Fibroblast of skin of left biceps (primary cell): ENCODE results near the gene PCARE.
"Not testable (repeated sequence)": the region's sequence is repeated elsewhere in the genome, so short reads cannot be mapped to it uniquely, and the experiment has no call there.

ENCODE experiments used
- DNase-seq, 2 experiments: peaks; one replicate each; pipeline ENCODE4 v3.0.0-alpha.2; 2013; ENCODE audit warnings: low read depth in 2 of 2

Gene PCARE

DNA sequence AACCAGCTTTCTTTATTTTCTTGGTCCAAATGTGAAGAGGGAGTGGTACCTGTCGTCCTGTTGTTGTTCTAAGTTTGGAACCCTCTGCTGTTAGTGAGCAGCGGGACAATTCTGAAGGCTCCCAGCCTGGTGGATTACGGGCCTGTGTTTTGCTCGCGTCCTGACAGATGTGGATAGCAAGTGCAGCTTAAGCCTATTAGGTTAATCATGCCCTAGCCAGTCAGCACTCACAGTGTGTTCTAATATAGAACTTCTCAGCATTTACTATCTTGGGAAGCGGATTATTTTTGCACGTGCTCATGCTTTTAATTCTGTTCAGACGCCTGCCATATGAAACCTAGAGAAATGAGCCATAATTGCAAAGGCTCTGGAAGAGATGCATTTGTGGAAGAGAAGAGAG is at the start of gene PCARE:
PCARE (minus strand) TSS at position 113 of the 400 bp plus-strand sequence. CDS start 262 bp downstream, outside the sequence.
- DNase-seq: no peak

DNA sequence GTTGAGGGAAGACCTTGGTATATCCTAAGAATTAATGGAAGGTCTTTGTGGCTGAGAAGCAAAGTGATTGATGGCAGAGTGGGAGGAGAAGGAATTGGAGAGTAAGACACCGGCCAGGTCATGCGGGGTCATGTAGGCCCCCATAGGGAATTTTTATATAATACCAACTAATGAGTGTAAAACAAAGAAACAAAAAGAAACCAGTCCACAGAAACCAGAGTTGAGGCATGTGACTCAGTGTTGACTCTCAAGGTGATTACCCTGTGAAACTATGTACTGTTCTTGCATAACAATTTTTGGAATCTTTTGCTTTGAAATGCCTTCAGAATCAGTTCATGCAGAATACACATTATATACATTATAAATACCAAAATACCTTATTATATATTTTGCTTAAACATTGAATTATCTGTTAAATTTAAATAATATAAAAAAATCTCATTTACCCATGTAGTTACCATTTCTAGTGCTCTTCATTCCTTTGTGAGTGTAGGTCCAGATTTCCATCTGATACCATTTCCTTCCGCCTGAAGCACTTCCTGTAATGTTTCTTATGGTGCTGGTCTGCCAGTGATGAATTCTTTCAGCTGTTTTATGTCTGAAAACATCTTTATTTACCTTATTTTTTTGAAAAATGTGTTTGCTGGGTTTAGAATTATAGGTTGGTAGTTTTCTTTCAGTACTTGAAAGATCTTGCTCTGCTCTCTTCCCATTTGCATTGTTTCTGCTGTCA is 49.5 kb upstream of the PCARE start:
- DNase-seq: peak; percentile 51 to 66

DNA sequence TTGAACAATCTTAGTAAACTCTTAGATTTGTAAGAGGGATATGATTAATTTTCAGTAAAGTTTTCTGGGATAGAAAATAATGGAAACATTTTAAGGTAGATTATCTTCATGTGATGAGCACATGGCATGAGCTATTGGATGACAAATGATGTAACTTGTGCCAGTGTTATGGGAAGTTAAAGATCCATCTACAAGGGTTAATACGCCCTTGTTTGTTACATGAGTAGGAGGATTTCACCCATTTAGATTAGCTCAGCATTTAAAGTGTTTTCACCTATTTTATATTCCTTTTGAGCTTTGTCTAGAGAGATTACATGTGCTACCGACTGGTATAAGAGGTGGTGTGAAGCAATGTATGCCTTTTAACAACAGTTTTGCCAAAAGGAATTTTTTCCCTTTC is 46.5 kb upstream of the PCARE start:
- DNase-seq: no peak

DNA sequence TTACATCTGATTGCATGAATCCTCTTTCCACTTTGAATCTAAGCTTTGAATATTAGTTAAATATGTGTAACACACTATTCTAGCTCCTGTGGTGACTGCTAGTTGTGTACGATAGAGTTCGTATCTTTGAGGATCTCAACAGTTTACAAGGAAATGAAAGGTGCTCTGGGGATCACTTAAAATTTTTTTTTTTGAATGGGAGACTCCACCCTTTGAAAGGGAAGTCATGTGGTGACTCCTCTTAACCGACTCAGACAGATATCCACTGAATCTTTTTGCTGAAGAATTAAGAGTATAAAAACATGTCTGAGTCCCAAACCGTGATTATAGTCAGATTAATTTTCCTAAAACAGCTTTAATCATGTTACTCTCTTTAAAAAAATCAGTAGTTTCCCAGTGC is 44.9 kb upstream of the PCARE start:
- no peak for DNase-seq

DNA sequence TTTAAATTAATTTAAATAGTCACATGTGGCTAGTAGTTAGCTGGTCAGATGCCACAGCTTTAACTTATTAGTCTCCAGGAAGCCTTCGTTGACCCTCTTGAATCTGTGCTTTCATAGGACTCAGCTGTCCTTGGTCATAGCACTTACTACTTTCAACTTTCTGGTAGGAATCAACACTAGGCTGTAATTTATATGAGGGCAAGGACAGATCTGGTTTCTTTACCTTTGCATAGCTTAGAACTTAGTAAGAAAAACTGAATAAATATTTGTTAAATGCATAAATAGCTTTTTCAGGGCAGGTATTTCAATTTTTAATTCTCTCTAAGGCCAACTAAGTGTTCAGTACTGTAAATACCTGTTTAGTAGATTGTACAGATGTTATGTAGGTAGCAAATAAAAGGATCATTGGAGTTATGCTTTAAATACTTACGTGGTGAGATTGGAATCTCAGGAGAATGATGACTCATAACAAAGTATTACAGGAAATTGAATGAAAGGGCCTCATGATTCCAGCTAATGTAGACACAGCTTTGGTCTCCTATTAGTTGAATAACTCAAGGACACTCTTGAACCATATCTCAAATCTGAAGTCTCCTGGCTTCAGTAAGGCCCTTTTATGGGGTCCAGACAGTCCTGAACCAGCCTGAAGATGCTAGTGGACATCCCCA is 43.4 kb upstream of the PCARE start:
- peak in 1 of 2 experiments; percentile 41 for DNase-seq

DNA sequence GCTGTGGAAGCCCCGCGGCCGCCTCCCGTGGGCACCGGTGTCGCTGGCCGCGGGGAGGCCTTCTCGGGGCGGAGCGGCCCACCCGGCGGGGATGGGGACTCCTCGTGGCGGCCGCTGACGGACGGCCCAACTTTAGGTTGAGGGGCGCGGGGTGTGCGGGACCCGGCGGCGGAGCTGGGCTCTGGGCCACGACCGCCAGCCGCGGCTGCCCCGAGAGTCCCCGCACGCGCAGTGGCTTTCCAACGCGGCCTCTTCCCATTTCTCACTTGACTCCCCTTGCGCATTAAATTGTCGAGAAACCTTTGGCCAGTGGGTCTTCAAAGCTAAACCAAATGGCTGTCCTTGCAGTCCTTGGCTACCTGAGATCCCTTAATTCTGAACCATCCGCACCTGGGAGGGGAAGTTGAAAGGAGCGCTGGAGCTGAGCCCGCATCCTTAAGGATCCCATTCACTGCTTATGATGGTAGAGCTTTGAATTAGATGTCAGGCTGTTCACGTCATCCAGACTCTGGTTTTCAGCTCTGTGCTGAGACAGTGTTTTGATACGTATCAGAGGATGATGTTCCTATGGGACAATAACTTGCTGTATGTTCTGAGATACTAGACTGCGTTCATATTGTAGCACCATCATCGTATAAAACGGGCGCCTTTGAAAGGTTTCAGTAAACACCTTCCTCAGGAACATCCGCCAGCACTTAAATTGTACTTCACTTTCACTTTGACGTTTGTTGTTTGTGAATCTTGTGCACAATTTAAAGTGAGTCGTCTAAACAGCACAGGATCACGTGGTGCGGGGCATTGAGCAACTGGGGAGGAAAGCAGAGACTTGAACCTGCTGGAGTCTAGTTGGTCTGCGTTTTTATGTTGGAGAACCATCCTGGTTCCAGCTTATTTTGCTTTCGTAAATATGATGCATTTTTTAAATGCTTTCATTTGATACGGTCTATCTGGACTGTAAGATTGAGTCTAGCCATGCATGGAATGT is 41.8 kb upstream of the PCARE start:
- DNase-seq: no peak

DNA sequence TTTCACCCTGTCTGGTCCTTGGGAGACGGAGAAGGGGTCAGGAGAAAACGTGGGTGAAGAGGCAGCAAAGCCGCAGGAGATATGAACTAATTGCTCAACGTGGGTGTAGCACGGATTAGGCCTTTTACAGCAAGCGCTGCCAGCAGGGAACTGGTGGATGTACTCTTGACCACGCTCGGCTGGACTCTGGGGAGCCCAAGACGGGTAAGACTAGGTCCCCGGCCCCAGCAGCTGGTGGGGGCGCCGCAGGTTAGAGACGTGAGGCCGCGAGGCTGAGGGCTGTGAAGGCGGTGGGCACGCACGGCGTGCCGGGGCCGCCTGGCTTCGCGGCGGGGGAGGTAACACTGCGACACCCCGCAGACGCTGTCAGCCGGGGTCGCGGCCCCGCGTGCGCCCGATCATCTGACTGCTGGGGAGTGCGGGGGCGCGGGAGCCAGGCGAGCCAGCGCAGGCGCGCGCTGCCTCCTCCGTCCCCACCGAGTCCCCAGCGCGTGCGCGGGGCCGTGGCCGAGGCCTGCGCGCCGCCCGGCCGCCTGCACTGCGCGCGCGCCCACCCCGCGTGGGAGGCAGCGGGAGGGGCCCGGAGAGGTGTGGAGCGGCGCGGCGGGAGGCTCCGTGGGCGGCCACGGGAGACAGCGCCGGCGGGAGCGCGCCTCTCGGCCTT is 40.8 kb upstream of the PCARE start, which contains the start of gene CLIP4:
CLIP4 (plus strand) TSS at position 470 of the 664 bp plus-strand sequence. CDS start 5,974 bp downstream, outside the sequence.
- DNase-seq: no peak

DNA sequence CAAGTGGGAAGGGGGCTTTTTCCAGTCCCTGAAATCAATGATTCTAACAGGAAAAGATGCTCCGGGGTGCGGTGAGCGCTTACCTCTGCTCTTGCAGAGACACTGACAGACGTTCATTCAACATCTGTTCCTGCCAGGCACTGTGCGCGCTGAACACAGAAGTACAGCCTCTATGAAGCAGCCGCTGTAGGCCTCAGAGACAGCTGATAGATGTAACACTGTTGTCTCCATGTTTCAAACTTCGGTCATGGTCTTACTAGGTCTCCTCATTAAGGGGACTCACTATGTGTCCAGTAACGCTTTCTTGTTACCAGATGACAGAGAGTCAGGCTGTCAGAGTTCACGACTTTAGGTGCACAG is 40.2 kb upstream of the PCARE start:
- DNase-seq: no peak

DNA sequence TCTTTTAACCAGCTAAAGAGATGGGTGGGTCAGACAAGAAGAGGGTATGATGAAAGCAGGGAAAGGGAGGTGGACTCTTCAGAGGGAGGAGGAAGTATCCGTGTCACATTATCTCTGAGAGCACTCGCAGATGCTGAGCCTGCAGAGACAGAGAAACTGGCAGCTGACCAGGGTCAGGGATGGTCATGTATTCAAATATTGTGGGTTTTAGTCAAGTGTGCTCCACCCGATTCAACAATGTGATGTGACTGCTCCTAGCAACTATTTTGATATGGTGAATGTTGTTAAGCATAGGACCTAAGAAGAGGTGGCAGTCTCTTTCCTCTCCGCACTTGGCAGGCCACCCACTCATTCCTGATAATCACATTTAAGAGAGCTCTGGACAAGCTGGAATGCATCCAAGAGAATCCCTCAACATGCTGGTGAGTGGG is 39.6 kb upstream of the PCARE start:
- no peak for DNase-seq

DNA sequence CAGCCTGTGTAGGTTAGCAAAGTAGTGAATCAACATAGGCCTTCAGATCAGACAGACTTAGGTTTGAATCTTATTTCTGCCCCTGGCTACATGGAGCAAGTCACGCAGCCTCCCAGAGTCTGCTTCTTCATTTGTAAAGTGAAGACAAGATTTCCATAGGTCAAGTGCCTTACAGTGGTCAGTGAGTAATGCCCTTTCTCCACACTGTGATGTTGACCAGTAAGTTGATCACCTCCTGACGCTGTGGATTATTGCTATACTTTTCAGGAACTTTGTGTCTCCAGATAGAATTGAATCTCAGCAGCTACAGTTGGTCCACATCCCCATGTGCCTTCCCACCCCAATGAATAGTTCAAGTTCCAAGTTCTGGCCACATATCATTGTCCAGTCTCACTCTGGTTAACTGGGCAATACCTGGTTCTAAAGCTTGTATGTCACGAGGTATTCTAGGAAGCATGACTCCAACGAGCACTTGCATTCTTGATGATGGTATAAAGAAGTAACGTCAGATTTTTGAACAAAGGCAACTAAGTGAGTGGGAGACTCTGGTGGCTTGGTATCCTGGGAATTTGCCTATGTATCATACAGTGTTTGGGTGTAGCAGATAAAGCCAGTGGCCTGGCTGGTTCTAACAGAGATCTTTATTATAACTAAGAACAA is 38.8 kb upstream of the PCARE start:
- DNase-seq: no peak

DNA sequence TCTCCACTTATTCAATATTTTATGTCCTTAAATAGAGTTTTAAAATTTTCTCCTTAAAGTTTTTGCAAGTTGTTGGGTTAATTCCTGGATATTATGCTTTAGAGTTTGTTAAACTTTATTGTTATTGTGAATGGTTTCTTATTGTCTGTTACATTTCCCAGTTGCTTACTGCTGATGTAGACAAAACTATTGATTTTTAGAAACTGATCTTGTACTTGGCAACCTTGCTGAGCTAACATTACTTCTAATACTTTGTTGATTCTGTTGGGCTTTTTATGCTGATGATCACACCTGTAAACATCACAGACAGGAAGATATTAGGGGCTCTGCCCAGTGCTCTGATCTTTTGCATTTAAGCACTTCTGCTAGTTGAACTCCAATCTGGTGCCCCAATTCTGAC is 38.1 kb upstream of the PCARE start:
- DNase-seq: no peak

DNA sequence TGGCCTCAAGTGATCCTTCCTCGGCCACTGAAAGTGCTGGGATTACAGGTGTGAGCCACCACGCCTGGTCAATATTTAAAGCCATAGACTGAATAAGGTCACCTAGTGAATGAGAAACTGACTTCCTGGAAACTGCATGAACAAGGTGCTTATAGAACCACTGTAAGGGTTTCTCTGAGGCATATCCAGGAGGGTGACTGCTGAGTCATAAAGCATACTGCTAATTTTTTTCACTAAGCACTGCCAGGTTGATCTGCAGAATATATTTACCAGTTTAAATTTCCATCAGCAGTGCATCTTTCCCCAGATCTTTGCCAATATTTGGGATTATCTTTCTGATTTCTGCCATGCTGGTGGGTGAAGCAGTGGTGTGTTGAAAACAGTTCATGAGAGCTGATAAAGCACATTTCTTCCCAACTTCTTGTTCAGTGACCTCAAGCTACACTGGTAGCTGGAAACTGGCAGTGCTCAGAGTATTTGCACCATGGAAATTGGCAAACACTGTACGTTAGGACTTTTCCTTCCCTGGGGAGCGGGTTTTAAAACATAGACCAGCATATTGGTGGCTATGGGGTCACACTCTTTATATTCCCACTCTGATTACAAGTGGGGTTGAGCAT is 36.7 kb upstream of the PCARE start:
- no peak for DNase-seq

DNA sequence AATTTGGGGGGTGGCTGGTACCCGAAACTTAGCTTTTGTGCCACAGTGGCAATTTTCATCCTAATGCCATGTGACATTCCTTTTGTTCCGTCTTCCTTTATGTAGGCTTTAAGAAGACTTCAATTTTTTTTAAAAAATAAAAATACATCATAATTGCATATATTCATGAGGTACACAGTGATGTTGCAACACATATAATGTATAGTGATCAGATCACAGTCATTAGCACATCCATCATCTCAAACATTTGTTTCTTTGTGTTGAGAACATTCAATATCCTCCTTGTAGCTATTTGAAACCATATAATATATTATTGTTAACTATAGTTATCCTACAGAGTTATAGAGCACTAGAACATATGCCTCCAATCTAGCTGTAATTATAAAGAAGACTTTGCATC is 34.9 kb upstream of the PCARE start:
- no peak for DNase-seq

DNA sequence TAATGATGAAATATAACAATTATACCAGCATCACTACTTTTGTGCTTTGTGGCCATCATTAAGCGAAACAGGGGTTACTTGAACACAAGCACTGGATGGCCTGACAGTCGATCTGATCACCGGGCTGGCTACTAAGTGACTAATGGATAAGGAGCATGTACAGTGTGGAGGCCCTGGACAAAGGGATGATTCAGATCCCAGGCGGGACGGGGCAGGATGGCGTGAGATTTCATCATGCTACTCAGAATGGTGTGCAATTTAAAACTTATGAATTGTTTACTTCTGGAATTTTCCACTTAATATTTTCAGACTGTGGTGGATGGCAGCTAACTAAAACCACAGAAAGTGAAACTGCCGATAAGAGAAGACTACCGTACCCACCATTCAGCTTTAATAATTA is 33.9 kb upstream of the PCARE start:
- peak; percentile 53 to 58 for DNase-seq

DNA sequence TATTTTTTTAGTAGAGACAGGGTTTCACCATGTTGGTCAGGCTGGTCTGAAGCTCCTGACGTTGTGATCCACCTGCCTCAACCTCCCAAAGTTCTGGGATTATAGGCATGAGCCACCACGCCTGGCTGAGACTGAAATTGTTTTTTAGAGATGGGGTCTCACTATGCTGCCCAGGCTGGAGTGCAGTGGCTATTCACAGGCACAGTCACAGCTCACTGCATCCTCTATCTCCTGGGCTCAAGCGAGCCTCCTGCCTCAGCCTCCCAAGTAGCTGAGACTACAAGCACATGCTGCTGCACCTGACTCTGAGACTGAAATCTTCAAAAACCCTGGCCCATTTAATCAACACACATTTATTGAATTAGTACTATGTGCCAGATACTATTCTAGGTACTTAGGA is 33.2 kb upstream of the PCARE start:
- not testable (repeated sequence) for DNase-seq

DNA sequence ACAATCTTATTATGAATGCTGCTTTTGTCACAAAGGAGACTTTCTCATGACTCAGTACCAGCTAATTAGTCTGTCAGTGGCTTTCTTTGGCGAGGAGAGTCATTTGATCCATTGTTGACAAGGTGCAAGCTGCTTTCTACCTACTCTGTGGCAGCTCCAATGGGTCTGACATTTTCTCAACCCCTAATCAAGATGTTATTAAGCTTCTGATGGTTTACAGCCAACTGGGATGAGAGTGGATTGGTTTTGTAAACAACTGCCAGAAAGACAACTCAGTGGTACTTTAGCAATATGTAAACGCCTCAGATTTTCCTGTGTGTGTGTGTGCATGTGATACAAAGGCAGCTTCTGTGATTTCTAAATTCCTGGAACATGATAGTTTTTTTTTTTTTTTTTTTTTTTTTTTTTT is 32.7 kb upstream of the PCARE start:
- DNase-seq: no peak

DNA sequence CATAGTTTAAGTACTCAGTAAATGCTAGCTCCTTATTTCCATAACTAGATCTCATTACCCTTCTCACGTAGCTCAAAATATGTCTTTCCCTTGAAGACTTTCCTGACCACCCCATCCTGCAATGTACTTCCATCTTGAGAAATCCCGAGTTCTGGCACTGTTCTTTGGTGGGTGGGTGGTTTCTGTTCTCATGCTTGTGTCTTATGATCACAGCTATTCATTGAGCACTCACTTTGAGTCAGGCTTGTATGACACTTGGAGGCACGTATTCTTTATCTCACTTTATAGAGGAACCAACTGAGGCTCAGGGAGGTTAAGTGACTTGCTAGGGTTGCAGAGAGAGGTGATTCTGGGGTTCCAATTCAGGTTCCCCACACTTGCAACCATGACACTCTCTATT is 31.9 kb upstream of the PCARE start:
- DNase-seq: no peak

DNA sequence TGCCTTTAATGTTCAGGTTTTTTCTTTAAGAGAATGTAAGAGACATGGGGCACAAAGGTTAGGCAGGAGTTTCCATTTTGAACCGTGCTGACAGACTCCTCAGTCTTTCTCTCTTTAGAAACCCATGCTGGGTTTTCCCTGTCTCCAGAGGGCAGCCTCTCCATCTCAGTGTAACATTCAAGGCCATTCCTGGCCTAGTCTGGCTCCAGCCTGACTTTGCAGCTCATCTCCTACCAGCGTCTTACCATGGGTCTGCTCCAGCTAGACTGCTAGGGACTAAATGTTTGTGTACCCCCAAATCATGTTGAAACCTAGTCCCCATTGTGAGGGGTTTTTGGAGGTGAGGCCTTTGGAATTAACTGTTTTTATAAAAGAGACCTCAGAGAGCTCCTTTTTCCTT is 31.1 kb upstream of the PCARE start:
- DNase-seq: no peak

DNA sequence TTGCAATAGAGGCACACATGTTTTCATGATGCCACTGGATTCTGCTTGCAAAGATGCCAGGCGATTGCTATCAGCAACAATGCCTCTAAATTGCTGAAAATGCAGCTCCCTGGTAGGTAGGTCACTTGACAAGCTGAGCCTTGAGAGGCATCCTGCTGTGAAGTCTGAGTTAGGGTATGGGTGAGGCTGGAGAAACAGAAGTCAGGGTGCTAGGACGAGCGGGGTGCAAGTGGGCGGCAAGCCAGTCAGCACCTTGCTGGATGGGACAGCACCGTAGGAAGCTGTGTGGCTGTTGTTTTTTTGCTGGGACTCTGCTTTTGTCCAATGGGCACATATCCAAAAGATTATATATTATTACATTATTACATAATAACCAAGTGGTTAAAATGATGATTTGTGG is 30.4 kb upstream of the PCARE start:
- no peak for DNase-seq

DNA sequence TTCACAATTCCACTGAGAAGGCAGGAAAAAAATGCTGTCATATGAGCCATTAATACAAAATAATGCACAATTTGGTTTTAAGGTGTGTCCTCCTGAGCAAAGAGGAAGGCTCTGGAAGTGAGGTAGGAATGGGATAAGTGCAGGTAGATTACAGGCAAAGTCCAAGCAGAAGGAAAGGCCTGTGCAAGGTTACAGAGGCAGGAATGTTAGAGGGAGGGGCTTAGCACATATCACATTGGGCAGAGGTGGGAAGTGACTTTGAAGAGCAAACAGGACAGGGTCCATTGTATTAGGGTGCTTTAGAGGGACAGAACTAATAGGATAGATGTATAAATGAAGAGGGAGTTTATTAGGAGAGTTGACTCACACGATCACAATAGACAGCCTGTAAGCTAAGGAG is 26.2 kb upstream of the PCARE start:
- DNase-seq: no peak

DNA sequence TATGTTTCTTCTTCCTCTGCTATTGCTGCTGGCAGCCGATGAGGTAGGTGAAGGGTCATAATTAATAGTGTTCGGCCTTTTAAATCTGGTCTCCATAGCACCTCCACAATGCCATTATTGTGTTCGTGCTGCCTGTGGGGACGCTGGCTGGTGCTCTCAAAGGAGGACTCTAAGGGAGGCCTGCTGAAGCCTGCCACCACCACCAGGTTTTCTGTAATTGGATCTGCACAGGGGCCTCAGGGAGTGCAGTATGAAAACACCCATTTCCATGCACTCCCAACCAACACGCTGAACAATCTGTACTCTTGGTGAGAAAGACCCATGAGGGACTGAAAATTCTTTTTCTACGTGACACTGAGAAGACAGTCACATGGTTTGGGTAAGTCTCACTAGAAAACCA is 23.2 kb upstream of the PCARE start:
- DNase-seq: no peak
